ENCODE data around the gene CEMIP.

DNA sequence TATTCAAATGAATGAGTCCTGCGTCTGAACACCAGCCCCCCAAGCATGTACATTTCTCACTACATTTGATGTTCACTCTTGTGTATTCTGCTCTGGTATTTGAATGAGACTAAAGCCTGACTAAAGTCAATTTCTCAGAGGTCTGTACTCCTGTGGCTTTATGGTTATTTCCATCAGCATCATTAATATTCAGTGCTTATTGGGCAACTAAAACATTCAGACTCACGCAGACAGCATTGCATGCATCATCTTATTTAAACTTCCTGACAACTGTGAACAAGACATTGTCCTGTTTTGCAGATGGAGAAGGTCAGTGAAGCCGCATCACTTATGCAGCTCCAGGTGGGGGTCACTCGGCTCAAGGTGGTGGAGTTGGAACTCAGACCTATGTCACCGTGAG lies 11.1 kb downstream of the CEMIP start:
- TF ChIP-seq POLR2A (IDR thresholded peaks at IDR 0.05; ENCODE audit: low read depth, low read length) = no peak
- TF ChIP-seq, protein P1, sequence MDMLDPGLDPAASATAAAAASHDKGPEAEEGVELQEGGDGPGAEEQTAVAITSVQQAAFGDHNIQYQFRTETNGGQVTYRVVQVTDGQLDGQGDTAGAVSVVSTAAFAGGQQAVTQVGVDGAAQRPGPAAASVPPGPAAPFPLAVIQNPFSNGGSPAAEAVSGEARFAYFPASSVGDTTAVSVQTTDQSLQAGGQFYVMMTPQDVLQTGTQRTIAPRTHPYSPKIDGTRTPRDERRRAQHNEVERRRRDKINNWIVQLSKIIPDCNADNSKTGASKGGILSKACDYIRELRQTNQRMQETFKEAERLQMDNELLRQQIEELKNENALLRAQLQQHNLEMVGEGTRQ (IDR thresholded peaks at IDR 0.05; ENCODE audit: low read depth, low read length) = no peak

All from IMR-90 (cell line).